Glomerular endothelial cell (primary cell): ENCODE measurements around the gene PAPPA. TPM values are rescaled to one million over a fixed set of nuclear protein-coding genes. Genes with fewer than 3 reads are reported as not detected.

ENCODE experiments used
- DNase-seq: peaks from one replicate; pipeline ENCODE4 v3.0.0-alpha.2; 2011; ENCODE audit warnings: low read depth, low spot score; ENCODE audit errors: extremely low read depth
- total RNA-seq: library from RNA; depleted of rRNA; stranded (reverse); fragments of >200 nt; gene quantifications from 2 replicates; pipeline ENCODE4 v1.2.3, GENCODE V29; 2015

PAPPA gene
- total RNA-seq, 1 donor from 2014 or later, result 13.1 TPM

GRCh38 chr9:116181853-116182610, 28.4 kb downstream of the PAPPA start:
- DNase-seq, result no peak

DNA sequence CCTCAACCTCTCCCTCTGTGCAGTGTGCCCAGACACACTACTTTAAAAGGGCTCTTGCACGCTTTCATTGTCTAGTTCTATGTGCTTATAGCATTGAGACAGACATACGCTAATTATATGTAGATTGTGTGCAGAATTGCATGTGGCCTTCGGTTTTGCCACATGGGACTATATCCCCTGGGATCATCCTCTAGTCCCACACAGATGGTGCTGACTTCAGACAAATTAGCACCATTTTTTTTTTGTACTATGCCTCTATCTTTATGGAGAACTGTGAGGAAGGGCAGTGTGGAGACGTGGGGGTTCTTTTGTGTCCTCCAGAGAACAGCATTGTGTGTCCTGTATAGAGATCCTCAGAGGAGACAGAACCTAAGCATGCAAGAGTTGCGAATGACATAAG, 29.3 kb downstream of the PAPPA start:
- no peak for DNase-seq

- DNase-seq, result no peak
These were observed 34.1 kb downstream of the PAPPA start for GRCh38 chr9:116187570-116188170.

- DNase-seq, result no peak
These were observed 36.1 kb downstream of the PAPPA start for GRCh38 chr9:116189683-116190082.

DNA sequence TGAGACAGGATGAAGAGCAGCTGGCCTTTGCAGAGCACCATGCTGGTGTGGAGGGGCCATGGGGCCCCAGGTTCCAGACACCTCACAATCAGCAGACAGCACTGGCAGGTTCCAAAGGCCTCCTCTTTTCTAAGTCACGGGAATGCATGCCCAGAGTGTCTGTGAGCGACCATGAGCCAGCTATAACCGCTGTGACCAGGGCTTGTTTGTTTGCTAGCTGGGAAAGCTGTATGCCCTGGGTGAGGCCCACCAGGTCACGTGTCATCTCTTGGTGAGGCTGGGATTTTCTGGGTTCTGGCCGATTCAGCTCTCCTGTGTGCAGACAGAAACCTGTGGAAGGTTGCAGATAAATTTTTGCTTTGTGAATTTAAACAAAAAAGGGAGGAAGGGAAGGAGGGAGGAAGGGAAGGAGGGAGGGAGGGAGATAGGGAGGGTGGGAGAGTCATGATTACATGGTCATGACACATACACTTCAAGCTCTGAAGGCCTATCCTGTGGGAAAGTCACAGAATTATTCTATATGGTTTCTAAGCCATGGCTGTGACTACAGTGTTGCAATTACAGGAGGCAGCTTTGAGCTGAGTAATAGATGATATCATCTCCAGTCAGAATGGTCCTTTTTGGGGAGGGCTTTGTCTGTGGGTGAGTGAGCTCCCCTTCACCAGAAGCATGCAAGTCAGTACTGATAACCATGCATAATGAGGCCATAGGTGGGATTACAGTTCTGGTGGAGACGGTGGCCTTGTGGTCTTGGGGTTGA, 37.2 kb downstream of the PAPPA start:
- no peak for DNase-seq

- DNase-seq, result no peak
These were observed 38.2 kb downstream of the PAPPA start for GRCh38 chr9:116191576-116192415.

- no peak for DNase-seq
These were observed 40.0 kb downstream of the PAPPA start for GRCh38 chr9:116193636-116194035.

DNA sequence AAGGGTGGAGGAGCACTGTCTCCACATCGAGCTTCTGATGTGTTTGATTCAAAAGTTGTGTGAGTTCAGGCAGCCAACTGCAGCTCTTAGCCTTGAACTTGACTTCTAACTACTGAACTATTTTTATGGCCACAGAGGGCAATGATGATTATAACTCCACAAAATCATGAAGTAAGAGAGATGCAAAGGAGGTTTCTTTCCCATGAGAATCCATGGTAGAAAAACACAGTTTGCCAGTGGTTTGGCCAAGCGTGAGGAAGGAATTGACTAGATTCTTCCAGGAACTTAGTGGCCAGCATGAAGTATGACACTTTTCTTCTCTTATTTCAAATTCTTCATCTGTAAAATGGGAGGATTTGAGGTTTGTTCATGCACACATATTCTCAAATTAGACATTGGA, 43.2 kb downstream of the PAPPA start:
- no peak for DNase-seq

- DNase-seq, result no peak
These were observed 44.8 kb downstream of the PAPPA start for GRCh38 chr9:116198344-116198743.

GRCh38 chr9:116202219-116202912, 48.8 kb downstream of the PAPPA start:
- DNase-seq, result no peak

DNA sequence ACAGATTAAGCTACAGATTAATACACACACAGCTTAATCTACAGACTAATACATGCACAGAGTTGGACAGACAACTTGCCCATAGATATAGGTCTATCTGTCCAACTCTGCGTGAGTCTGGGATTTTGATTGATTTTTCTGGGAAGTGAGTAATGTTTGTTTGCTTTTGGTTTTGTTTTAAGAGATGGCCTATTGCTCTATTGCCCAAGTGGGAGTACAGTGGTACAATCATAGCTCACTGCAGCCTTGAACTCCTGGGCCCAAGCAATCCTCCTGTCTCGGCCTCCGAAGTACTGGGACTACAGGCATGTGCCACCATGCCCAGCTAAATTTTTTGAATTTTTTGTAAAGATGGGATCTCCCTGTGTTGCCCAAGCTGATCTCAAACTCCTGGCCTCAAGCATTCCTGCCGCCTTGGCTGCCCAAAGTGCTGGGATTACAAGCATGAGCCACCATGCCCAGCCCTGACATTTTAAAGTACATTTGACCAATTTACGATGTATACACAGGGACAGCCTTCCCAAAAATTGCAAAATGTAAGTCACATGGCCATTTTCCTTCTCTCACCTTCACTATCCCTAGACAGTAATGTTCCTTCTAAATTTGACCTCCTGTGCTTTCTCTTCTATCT, 50.8 kb downstream of the PAPPA start:
- DNase-seq, result no peak

DNA sequence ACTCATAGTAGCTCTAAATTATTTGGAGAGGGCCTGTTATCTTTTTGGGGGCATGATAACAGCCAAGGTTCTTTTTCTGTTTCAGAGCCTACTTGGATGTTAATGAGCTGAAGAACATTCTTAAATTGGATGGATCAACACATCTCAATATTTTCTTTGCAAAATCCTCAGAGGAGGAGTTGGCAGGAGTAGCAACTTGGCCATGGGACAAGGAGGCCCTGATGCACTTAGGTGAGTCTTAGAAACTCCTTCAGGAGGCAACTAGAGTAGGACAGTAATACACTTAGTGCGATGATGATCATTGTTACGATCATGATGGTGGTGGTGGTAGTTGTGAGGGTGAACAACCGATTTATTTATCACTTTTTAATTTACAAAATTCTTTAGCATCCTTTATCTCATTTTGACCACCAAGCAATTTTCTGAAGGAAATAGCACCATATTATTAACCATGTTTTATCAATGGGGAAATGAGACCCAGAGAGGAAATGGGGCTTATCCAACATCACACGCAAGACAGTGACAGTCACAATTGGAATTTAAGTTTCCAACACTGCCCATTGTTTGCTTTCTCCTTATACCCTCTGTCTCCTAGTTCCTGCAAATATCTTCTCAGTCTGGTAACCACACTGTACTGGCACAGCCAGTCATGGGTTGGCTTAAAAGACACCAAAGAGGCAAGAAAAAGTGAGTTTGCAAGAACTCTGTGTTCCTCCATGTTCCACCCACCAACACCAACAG, 54.0 kb downstream of the PAPPA start:
- no peak for DNase-seq

DNA sequence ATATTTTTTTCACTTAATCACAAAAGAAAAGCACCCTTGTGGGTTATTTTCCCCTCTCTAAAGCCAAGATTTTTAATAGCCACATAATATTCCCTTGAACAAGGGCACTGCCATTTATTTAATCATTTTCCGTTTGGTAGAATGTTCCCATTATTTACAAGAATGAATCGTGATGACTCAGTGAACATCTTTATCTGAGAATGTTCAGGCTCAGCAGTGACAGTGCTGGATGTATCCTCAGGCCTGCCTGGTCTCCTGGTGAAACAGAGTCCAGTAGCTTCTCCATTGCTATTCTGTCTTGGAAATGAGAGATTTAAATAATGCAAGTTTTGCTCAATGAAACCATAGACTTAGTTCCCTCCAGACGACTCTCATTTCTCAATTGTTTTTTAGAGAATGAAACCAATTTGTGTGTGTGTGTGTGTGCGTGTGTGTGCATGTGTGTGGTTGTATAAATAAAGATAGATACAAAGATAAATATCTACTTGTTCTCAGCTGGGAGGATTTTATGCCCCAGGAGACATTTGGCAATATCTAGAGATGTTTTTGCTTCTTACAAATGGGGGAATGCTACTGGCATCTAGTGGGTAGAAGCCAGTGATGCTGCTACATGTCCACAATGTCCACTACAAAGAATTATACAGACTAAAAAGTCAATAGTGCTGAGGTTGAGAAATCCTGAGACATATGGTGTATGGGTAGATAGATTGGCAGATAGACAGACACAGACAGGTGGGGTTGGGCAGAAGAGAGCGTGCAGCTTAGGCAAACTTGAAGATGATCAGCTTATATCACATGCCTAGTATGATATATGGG, 55.0 kb downstream of the PAPPA start:
- DNase-seq, result no peak

DNA sequence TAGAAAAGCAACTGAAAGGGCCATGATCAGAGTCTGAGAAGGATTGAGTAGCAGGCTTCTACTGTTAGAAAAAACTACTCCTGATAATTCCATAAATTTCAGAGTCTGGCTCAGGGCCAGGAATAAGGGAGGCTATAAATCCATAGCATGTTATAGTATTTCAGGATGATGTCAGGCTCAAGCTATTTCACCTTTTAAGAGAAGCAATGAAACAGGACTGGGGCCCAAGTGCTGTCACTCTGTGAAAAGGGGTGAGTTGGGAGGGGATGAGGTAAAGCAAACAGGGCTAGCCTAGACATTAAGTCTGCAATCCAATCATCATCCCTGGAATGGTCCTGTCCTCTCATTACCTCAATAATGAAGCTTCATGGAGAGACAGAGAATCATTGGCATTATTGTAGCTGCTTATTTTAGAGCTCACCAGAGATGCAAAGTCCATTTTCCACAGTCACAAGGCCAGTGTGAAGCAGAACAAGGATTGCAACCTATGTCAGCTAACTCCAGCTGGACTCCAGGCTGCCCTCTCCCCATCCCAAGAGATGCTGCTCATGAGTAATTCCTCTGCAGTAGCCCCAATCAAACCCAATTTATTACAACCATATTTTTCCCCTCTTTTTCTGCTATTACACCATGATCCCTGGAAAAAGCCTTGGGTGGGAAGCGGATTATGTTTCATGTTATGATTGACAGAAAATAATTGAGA, 56.0 kb downstream of the PAPPA start:
- DNase-seq, result no peak

GRCh38 chr9:116212986-116213692, 59.5 kb downstream of the PAPPA start:
- no peak for DNase-seq

GRCh38 chr9:116213693-116214047, 60.1 kb downstream of the PAPPA start:
- no peak for DNase-seq

- no peak for DNase-seq
These were observed 64.8 kb downstream of the PAPPA start for GRCh38 chr9:116218399-116218798.
